GM12878 (cell line): ENCODE measurements around the gene MSH2. TPM values are rescaled to one million over a fixed set of nuclear protein-coding genes. Genes with fewer than 3 reads are reported as not detected.

Experiments
- ATAC-seq: fragments of 200-7000 bp; cut with Tn5 transposase; 3 replicates; pipeline ENCODE4 v1.9.1; 2020; ENCODE audit warnings: mild to moderate bottlenecking, moderate library complexity
- BruUV-seq: library from RNA; stranded (reverse); fragments of 400-500 nt; replicated peaks from 2 replicates; lab custom pipeline; 2021; lab: Mats Ljungman, UMichigan
- CTCF ChIA-PET: fragments of 300-600 bp; sonication (Branson Sonifier 250); formaldehyde crosslinking; extraction: SDS; loops from one replicate; lab custom pipeline; 2021; ENCODE audit warnings: inconsistent platforms; lab: Yijun Ruan, JAX
- POLR2A ChIA-PET: fragments of 350-600 bp; formaldehyde crosslinking; extraction: SDS; loops from one replicate; lab custom pipeline; 2021; ENCODE audit warnings: inconsistent platforms; lab: Charles Lee
- RAD21 ChIA-PET: fragments of 300-600 bp; sonication (Branson Sonifier 250); formaldehyde crosslinking; loops from one replicate; lab custom pipeline; 2023; ENCODE audit warnings: antibody characterized with exemption; ENCODE audit not compliant: unreplicated experiment; lab: Charles Lee
- SMC1A ChIA-PET: fragments of 300-600 bp; sonication (Branson Sonifier 250); formaldehyde crosslinking; loops from one replicate; lab custom pipeline; 2023; ENCODE audit not compliant: unreplicated experiment, uncharacterized antibody; lab: Charles Lee
- DNase-seq: peaks from one replicate; pipeline ENCODE4 v3.0.0-alpha.2; 2011; ENCODE audit warnings: low read depth, low spot score
- FAIRE-seq: peaks from 3 replicates; lab custom pipeline; 2011; peaks lifted over from hg19 to GRCh38; lab: Jason Lieb, UNC
- H2AFZ ChIP-seq: 2 replicates; pipeline ENCODE4 v1.6.0; 2011; ENCODE audit warnings: low read depth, low read length, control low read depth; ENCODE audit not compliant: control insufficient read depth
- H3K27ac ChIP-seq: 2 replicates; pipeline ENCODE4 v1.5.1; 2011; ENCODE audit warnings: control low read depth; ENCODE audit not compliant: control insufficient read depth, insufficient read depth
- H3K27me3 ChIP-seq, 2 experiments: replicated peaks in 1 of 2; 2 replicates each; pipeline versions ENCODE4 v1.6.0 to v1.6.1; 2011; ENCODE audit warnings: low read length in 1 of 2; ENCODE audit not compliant: control insufficient read depth in 2 of 2, insufficient read depth in 2 of 2
- H3K36me3 ChIP-seq, 2 experiments: 2 replicates each; pipeline ENCODE4 v1.5.1; 2011; ENCODE audit warnings: low read length in 1 of 2; ENCODE audit not compliant: control insufficient read depth in 2 of 2, insufficient read depth in 2 of 2
- H3K4me1 ChIP-seq: 2 replicates; pipeline ENCODE4 v1.6.1; 2011; ENCODE audit warnings: mild to moderate bottlenecking, low read length, moderate library complexity, mixed read lengths; ENCODE audit not compliant: control insufficient read depth, insufficient read depth
- H3K4me2 ChIP-seq: 2 replicates; pipeline ENCODE4 v1.6.0; 2011; ENCODE audit warnings: control low read depth; ENCODE audit not compliant: control insufficient read depth, insufficient read depth
- H3K4me3 ChIP-seq: fragments of 200-600 bp; sonication (generic); 2 replicates; pipeline ENCODE4 v1.5.1; 2016
- H3K79me2 ChIP-seq: 2 replicates; pipeline ENCODE4 v1.6.0; 2011; ENCODE audit warnings: low read length; ENCODE audit not compliant: control insufficient read depth, insufficient read depth
- H3K9ac ChIP-seq: 2 replicates; pipeline ENCODE4 v1.8.0; 2011; ENCODE audit warnings: low read length, control low read depth, mixed read lengths; ENCODE audit not compliant: control insufficient read depth, insufficient read depth
- H3K9me3 ChIP-seq: replicated peaks from 3 replicates; pipeline ENCODE4 v1.5.1; 2011; ENCODE audit warnings: mild to moderate bottlenecking, low read length; ENCODE audit not compliant: control insufficient read depth, insufficient read depth
- H4K20me1 ChIP-seq: 2 replicates; pipeline ENCODE4 v1.6.0; 2011; ENCODE audit not compliant: control insufficient read depth, insufficient read depth
- BRCA1 ChIP-seq: IDR thresholded peaks from 2 replicates; pipeline ENCODE4 v1.6.1; 2011; ENCODE audit warnings: low read depth, low read length, improper control_type of control experiment
- CEBPB ChIP-seq, 2 experiments: fragments of 150-350 bp in 1 of 2; IDR thresholded peaks; 2 replicates each; pipeline ENCODE4 v1.6.1; 2012 to 2014; ENCODE audit warnings: low read depth in 2 of 2, low read length in 2 of 2, borderline replicate concordance in 1 of 2, inconsistent platforms in 1 of 2
- CREB1 ChIP-seq: IDR thresholded peaks from 2 replicates; pipeline ENCODE4 v1.6.1; 2012; ENCODE audit warnings: low read depth, mild to moderate bottlenecking, inconsistent platforms
- MYC ChIP-seq: IDR thresholded peaks from 2 replicates; pipeline ENCODE4 v1.6.1; 2011; ENCODE audit warnings: mild to moderate bottlenecking, low read length, moderate library complexity, inconsistent platforms; ENCODE audit not compliant: insufficient read depth, insufficient replicate concordance, insufficient read length, severe bottlenecking
- POLR2AphosphoS2 ChIP-seq: IDR thresholded peaks from 2 replicates; pipeline ENCODE4 v1.6.1; 2011; ENCODE audit warnings: low read depth, mild to moderate bottlenecking, low read length, improper control_type of control experiment, moderate library complexity
- POLR2AphosphoS5 ChIP-seq: IDR thresholded peaks from 2 replicates; pipeline ENCODE4 v1.6.1; 2011; ENCODE audit warnings: mild to moderate bottlenecking, low read length, inconsistent platforms
- RCOR1 ChIP-seq: conservative IDR thresholded peaks from 2 replicates; pipeline ENCODE4 v1.6.1; 2012; ENCODE audit warnings: low read depth, low read length, improper control_type of control experiment
- ZZZ3 ChIP-seq: IDR thresholded peaks from 2 replicates; pipeline ENCODE4 v1.6.1; 2011; ENCODE audit warnings: low read depth; ENCODE audit not compliant: control insufficient read depth, insufficient read length
- WGBS: methylation state at CpG from one replicate; pipeline ENCODE4 v1.1.6; 2016; ENCODE audit warnings: low lambda C conversion rate; ENCODE audit not compliant: insufficient replicate concordance, insufficient coverage; ENCODE audit errors: missing lambda C conversion rate; 5-methylcytosine and 5-hydroxymethylcytosine counted together
- in situ Hi-C: fragments of 300-500 bp; cut with MboI; formaldehyde crosslinking; loops from 9 replicates; pipeline ENCODE4 v1.14.3; 2018; ENCODE audit warnings: mixed read lengths
- intact Hi-C: fragments of 100-400 bp; cut with micrococcal nuclease; formaldehyde crosslinking; loops from one replicate; pipeline ENCODE4 v1.14.2; 2022; ENCODE audit not compliant: unreplicated experiment
- polyA plus RNA-seq, 11 experiments: library from polyadenylated mRNA; depleted of rRNA in 4 of 11; unstranded in 6 of 11; stranded (reverse) in 5 of 11; fragments of >200 nt; fragmentation: Nextera tagmentation in 4 of 11; fragmentation: Illumina TruSeq in 1 of 11; extraction: Ambion mirVana in 4 of 11; extraction: Trizol in 1 of 11; gene quantifications; 1 replicate in 1 of 11; 2 replicates in 10 of 11; pipeline versions ENCODE4 v1.2.1 to v1.2.3, GENCODE V29; 2011 to 2016; ENCODE audit warnings: inconsistent platforms in 2 of 11, missing spikeins in 2 of 11, low read depth in 1 of 11
- total RNA-seq, 4 experiments: library from RNA; depleted of rRNA in 3 of 4; stranded (reverse); fragments of >200 nt in 3 of 4; fragmentation: Illumina TruSeq in 1 of 4; extraction: Trizol in 1 of 4; gene quantifications; 2 replicates each; pipeline versions ENCODE4 v1.2.1 to v1.2.3, GENCODE V29; 2013 to 2021
- TF ChIP-seq, protein P1 (sequence below): fragments of 450-650 bp; formaldehyde crosslinking; IDR thresholded peaks from 2 replicates; pipeline ENCODE4 v1.5.0; 2022; ENCODE audit warnings: mild to moderate bottlenecking, missing genetic modification characterization

Gene MSH2
- total and polyA plus RNA-seq, 10 of the 15 experiments (the other 5 are each of a cell fraction or from before 2014, with no cell fraction given) = 24.3 to 94.4 (median 55.5) TPM

- no peak for ATAC-seq
Observed at GRCh38 chr2:47354013-47354847, 48.7 kb upstream of the MSH2 start.

More at GRCh38 chr2:47354013-47354847, 48.7 kb upstream of the MSH2 start:
- H3K9ac ChIP-seq = no peak overlapping the region
- H3K27ac ChIP-seq = no peak overlapping the region
- H3K9me3 ChIP-seq = no peaks in the 10 kb centered on the region
- no peaks in the 10 kb centered on the region for H3K79me2 ChIP-seq
- no peaks in the 10 kb centered on the region for H3K4me1 ChIP-seq
- H3K36me3 ChIP-seq = no peaks in the 10 kb centered on the region
- BruUV-seq = no TSS peak
- CTCF ChIA-PET = interaction anchor here (1.0 kb wide), 1 partner anchor 19 kb away, joined by 4 read pairs; no protein-coding TSS in a partner anchor
- POLR2A ChIA-PET = interaction anchor here (0.7 kb wide), 1 partner anchor 1182 kb away, joined by 5 read pairs; no protein-coding TSS in a partner anchor
- in situ Hi-C loops = no loop called here
- TF ChIP-seq POLR2AphosphoS2 = no peak
- TF ChIP-seq CEBPB (IDR thresholded peaks at IDR 0.05; ENCODE audit: borderline replicate concordance in 1 of 2, low read depth in 2 of 2, low read length in 2 of 2) = no peak
- no peak for TF ChIP-seq MYC
- no peak for TF ChIP-seq BRCA1
- TF ChIP-seq, protein P1, sequence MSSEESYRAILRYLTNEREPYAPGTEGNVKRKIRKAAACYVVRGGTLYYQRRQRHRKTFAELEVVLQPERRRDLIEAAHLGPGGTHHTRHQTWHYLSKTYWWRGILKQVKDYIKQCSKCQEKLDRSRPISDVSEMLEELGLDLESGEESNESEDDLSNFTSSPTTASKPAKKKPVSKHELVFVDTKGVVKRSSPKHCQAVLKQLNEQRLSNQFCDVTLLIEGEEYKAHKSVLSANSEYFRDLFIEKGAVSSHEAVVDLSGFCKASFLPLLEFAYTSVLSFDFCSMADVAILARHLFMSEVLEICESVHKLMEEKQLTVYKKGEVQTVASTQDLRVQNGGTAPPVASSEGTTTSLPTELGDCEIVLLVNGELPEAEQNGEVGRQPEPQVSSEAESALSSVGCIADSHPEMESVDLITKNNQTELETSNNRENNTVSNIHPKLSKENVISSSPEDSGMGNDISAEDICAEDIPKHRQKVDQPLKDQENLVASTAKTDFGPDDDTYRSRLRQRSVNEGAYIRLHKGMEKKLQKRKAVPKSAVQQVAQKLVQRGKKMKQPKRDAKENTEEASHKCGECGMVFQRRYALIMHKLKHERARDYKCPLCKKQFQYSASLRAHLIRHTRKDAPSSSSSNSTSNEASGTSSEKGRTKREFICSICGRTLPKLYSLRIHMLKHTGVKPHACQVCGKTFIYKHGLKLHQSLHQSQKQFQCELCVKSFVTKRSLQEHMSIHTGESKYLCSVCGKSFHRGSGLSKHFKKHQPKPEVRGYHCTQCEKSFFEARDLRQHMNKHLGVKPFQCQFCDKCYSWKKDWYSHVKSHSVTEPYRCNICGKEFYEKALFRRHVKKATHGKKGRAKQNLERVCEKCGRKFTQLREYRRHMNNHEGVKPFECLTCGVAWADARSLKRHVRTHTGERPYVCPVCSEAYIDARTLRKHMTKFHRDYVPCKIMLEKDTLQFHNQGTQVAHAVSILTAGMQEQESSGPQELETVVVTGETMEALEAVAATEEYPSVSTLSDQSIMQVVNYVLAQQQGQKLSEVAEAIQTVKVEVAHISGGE (CRISPR knock-in tag) = no peak
- no peak for TF ChIP-seq RCOR1
- TF ChIP-seq POLR2AphosphoS5 = no peak
- no peak for TF ChIP-seq CREB1
- TF ChIP-seq ZZZ3 = no peak
- TF ChIP-seq, all 136 proteins: peak for 0
- intact Hi-C loops = no loop called here
- no peak overlapping the region for H3K4me2 ChIP-seq
- ChIA-PET SMC1A (interaction anchor here (1.2 kb wide), 1 partner anchor 8 kb away, joined by 5 read pairs; no protein-coding TSS in a partner anchor), RAD21 (interaction anchor here (0.7 kb wide), 1 partner anchor 31 kb away, joined by 4 read pairs; no protein-coding TSS in a partner anchor)
- H3K27me3 ChIP-seq = no peaks in the 10 kb centered on the region
- whole genome bisulfite sequencing = 52% methylated on average over 11 of the region's 11 CpGs
- no peak overlapping the region for H3K4me3 ChIP-seq
- FAIRE-seq = no peak
- H2AFZ ChIP-seq = no peak overlapping the region
- no peak for DNase-seq
- H4K20me1 ChIP-seq = no peaks in the 10 kb centered on the region
